Measurements from ENCODE around the gene EIF6.

EIF6 gene

DNA sequence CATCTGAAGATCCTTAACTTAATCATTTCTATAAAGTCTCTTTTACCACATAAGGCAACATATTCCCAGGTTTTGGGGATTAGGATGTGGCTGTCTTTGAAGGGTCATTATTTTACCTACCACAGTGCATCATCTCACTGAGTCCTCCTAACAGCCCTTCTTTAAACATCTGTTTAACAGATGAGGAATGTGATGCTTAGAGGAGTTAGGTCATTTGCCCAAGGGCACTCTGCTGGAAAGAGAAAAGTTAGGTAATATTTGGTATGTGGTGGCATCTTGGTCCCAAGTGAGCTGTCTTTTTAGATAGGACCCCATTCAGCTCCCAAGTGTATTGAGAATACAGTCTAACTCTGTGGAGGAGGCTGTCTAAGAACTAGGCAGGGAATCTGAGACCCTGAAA is 47.1 kb downstream of the EIF6 start:
- DNase-seq (ENCODE audit: extremely low read depth, low read depth) = no peak
- TF ChIP-seq, protein P1, sequence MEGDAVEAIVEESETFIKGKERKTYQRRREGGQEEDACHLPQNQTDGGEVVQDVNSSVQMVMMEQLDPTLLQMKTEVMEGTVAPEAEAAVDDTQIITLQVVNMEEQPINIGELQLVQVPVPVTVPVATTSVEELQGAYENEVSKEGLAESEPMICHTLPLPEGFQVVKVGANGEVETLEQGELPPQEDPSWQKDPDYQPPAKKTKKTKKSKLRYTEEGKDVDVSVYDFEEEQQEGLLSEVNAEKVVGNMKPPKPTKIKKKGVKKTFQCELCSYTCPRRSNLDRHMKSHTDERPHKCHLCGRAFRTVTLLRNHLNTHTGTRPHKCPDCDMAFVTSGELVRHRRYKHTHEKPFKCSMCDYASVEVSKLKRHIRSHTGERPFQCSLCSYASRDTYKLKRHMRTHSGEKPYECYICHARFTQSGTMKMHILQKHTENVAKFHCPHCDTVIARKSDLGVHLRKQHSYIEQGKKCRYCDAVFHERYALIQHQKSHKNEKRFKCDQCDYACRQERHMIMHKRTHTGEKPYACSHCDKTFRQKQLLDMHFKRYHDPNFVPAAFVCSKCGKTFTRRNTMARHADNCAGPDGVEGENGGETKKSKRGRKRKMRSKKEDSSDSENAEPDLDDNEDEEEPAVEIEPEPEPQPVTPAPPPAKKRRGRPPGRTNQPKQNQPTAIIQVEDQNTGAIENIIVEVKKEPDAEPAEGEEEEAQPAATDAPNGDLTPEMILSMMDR (IDR thresholded peaks at IDR 0.05; ENCODE audit: low read depth, low read length) = no peak

DNA sequence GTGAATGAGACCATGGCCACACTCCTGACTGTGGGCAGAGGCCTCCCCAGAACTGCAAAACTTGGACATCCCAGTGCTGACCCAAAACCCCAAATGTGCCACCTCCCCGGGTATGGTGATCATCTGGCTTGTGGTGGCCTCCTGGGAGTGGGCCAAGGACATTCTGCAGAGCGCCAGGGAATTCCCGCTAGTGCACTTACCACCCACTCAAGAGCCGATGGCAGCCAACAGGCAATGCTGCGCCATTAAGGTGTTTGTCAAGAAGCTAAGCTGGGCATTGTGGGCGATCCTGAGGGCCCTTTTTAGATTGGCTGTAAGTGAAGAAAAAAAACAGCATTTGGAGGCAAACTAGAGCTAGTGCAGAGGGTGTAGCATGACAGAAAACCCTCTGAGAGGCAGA is 48.7 kb downstream of the EIF6 start:
- no peak for DNase-seq (ENCODE audit: extremely low read depth, low read depth)
- TF ChIP-seq, protein P1 (IDR thresholded peaks at IDR 0.05; ENCODE audit: low read depth, low read length) = no peak

- peak; percentile 19 for DNase-seq (ENCODE audit: extremely low read depth, low read depth)
- TF ChIP-seq, protein P1 (IDR thresholded peaks at IDR 0.05; ENCODE audit: low read depth, low read length) = no peak
These were observed 52.0 kb downstream of the EIF6 start for GRCh38 chr20:35232575-35232974.
